ENCODE data around the gene GOLGA8M.
"Not testable (repeated sequence)": the region's sequence is repeated elsewhere in the genome, so short reads cannot be mapped to it uniquely, and the experiment has no call there.

Gene GOLGA8M

DNA sequence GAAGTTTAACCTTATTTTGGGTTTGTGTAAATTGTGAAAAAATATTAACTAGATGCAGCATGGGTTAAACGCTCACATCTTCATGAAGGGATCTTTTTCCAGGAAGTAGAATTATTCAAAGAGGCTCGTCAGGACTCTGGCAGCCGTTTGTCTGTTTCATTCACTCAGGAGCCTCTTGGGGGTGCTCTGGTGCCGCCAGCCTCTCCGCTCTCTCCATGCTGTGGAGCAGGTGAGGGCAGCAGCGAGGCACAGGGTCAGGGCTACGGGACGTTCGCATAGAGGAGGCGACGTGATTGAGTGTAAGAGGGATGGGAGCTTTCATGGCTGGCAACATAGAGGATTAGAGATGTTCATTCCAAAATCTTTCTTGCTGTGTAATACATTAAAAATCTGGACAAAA lies 48.5 kb downstream of the GOLGA8M start:
- not testable (repeated sequence) for DNase-seq (ENCODE audit: low read depth in 2 of 2, low spot score in 1 of 2)

- DNase-seq (ENCODE audit: low read depth in 2 of 2, low spot score in 1 of 2), result not testable (repeated sequence)
Observed at GRCh38 chr15:28660750-28661149, 51.5 kb downstream of the GOLGA8M start.

DNA sequence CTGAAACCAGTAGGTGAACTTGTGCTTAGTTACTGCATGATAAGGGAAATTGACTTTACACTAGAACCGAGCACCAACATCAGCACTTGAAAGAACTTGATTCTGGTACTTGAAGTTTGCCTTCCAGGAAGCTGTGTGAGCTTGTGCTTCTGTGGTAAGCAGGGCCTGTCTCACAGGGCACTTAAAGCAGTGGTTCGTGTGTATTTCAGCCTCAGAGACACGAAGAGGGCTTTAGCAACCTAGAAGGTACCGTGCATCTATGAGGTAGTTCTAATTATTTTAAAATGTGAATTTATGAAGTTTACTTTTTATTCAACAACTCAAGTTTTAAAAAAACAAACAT lies 56.2 kb downstream of the GOLGA8M start:
- not testable (repeated sequence) for DNase-seq (ENCODE audit: low read depth in 2 of 2, low spot score in 1 of 2)

DNA sequence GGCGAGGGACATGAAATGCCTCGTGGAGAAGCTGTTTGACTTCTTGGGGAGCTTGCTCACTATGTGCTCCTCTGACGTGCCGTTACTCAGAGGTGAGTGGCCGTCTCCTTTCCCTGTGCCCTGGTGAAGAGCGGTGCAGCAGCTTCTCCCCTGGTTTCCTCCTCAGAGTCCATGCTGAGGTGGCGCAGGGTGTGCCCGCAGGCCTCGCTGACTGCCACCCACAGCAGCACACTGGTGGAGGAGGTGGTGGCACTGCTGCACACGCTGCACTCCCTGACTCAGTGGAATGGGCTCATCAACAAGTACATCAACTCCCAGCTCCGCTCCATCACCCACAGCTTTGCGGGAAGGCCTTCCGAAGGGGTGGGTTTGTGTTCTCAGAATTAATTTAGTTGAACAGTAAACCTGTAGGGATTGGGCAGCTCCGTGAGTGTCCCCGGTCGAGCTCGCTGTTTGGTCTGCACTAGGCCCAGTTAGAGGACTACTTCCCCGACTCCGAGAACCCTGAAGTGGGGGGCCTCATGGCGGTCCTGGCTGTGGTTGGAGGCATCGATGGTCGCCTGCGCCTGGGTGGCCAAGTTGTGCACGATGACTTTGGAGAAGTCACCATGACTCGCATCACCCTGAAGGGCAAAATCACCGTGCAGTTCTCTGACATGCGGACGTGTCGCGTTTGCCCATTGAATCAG lies 56.7 kb downstream of the GOLGA8M start:
- not testable (repeated sequence) for DNase-seq (ENCODE audit: low read depth in 2 of 2, low spot score in 1 of 2)

DNA sequence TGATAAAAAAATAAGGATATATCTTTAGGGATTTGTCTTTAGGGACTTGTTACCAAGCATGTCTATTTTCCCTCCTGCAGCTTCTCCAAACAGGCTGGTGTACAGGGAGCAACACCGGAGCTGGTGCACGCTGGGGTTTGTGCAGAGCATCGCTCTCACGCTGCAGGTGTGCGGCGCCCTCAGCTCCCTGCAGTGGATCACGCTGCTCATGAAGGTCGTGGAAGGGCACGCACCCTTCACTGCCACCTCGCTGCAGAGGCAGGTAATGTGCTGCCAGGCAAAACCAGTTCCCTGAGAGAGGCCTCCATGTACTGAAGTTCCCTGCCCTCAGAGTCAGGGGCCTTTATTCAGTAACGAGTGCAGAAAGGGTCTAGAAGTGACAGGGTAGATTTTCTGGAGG lies 58.0 kb downstream of the GOLGA8M start:
- not testable (repeated sequence) for DNase-seq (ENCODE audit: low read depth in 2 of 2, low spot score in 1 of 2)

- not testable (repeated sequence) for DNase-seq (ENCODE audit: low read depth in 2 of 2, low spot score in 1 of 2)
Observed at GRCh38 chr15:28652538-28652937, 59.7 kb downstream of the GOLGA8M start.
